ENCODE data around the gene TMEM239. TPM values are rescaled to one million over a fixed set of nuclear protein-coding genes. Genes with fewer than 3 reads are reported as not detected.

The TMEM239 gene
- total RNA-seq, 1 donor from 2014 or later, result not detected

DNA sequence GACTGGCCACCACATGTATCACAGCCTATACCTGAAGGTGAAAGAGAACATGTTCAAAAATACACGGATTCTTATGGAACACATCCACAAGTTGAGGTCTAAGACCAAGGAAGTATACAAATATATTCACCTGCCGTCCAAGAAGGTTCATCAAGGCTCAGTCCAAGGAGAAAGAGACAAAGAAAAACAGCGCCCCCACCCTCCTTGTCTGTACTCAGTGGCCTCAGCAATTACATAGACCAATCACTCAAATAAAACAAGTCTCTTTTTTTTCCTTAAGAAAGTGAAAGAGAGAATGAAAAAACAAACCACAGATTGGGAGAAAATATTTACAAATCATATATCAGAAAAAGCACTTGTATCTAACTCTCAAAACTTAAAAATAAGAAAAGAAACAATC, 35.2 kb upstream of the TMEM239 start:
- no peaks in the 10 kb centered on the region for H3K4me1 ChIP-seq (ENCODE audit: insufficient read depth, low read length)
- no peaks in the 10 kb centered on the region for H3K9me3 ChIP-seq (ENCODE audit: insufficient read depth, low read depth, low read length)
- no peak overlapping the region for H3K27ac ChIP-seq (ENCODE audit: low read depth, low read length)
- Mint-ChIP-seq H3K4me3 (ENCODE audit: unreplicated experiment) (no peak overlapping the region), H3K36me3 (ENCODE audit: low read depth, unreplicated experiment) (no peaks in the 10 kb centered on the region), H3K27ac (ENCODE audit: unreplicated experiment) (no peak overlapping the region), H3K27me3 (ENCODE audit: low read depth, unreplicated experiment) (peaks cover 29% of the 10 kb centered on the region), H3K9me3 (ENCODE audit: unreplicated experiment) (peaks cover 6% of the 10 kb centered on the region), H3K4me1 (ENCODE audit: low read depth, unreplicated experiment) (no peaks in the 10 kb centered on the region)
- FAIRE-seq (no peak), DNase-seq (ENCODE audit: low read depth) (no peak)
- no peaks in the 10 kb centered on the region for H3K79me2 ChIP-seq (ENCODE audit: insufficient read depth, low read length)
- no peaks in the 10 kb centered on the region for H4K20me1 ChIP-seq (ENCODE audit: insufficient read depth, low read length)
- H3K4me3 ChIP-seq (ENCODE audit: insufficient read depth, low read depth, low read length), result no peak overlapping the region
- peaks cover 25% of the 10 kb centered on the region for H3K27me3 ChIP-seq (ENCODE audit: insufficient read depth, low read length)
- TF ChIP-seq, protein P1, sequence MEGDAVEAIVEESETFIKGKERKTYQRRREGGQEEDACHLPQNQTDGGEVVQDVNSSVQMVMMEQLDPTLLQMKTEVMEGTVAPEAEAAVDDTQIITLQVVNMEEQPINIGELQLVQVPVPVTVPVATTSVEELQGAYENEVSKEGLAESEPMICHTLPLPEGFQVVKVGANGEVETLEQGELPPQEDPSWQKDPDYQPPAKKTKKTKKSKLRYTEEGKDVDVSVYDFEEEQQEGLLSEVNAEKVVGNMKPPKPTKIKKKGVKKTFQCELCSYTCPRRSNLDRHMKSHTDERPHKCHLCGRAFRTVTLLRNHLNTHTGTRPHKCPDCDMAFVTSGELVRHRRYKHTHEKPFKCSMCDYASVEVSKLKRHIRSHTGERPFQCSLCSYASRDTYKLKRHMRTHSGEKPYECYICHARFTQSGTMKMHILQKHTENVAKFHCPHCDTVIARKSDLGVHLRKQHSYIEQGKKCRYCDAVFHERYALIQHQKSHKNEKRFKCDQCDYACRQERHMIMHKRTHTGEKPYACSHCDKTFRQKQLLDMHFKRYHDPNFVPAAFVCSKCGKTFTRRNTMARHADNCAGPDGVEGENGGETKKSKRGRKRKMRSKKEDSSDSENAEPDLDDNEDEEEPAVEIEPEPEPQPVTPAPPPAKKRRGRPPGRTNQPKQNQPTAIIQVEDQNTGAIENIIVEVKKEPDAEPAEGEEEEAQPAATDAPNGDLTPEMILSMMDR (IDR thresholded peaks at IDR 0.05; ENCODE audit: insufficient read depth, low read depth, low read length), result no peak
- TF ChIP-seq EZH2 (IDR thresholded peaks at IDR 0.05; ENCODE audit: insufficient read depth, low read length), result no peak
- H3K4me2 ChIP-seq (ENCODE audit: low read length), result no peak overlapping the region
- no peaks in the 10 kb centered on the region for H3K36me3 ChIP-seq (ENCODE audit: insufficient read depth, low read length)
- H2AFZ ChIP-seq (ENCODE audit: low read depth, low read length), result no peak overlapping the region
- H3K9ac ChIP-seq (ENCODE audit: low read length), result no peak overlapping the region

DNA sequence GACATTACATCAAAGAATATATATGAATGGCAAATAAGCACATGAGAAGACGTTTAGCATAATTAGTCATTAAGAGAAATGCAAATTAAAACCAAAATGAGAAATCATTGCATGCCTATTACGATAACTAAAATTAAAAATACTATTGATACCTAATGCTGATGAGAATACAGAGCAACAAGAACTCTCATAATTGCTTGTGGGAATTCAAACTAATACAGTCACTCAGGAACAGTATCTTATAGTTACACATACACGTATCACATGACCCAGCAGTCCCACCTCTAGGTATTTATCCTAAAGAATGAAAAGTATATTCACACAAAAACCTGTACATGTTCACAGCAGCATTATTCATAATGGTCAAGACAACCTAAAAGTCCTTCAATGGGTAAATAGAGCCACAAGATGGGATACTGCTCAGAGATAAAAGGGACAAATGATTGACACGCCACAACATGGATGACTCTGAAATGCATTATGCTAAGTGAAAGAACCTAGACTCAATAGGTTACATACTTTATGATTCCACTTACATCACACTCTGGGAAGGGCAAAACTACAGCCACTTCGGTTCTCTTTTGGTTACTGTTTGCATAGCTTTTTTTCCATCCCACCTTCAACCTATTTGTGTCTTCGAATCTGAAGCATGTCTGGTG, 32.1 kb upstream of the TMEM239 start:
- TF ChIP-seq EZH2 (IDR thresholded peaks at IDR 0.05; ENCODE audit: insufficient read depth, low read length), result no peak
- TF ChIP-seq, protein P1 (IDR thresholded peaks at IDR 0.05; ENCODE audit: insufficient read depth, low read depth, low read length), result no peak
- no peak for FAIRE-seq

DNA sequence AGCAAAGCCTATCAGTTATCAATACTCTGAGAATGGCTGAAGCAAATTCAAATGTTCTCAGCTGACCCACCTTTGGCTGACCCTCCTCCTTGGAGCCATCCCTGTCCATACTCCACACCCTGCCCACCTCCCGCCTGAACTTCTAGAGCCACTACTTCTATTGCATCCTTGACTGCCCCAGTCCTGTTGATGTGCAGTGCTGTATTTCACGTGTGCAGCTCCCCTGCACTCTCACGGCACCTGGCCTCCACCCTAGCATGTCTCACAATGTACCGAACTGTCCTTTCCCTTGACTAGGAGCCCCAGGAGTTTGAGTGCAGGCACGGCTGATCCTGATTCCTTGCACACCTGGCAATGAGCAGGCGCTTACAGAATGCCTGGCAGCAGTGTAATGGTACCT, 22.7 kb upstream of the TMEM239 start:
- H3K4me2 ChIP-seq (ENCODE audit: low read length), result no peak overlapping the region
- no peak overlapping the region for H2AFZ ChIP-seq (ENCODE audit: low read depth, low read length)
- H3K4me3 ChIP-seq (ENCODE audit: insufficient read depth, low read depth, low read length), result no peak overlapping the region
- no peak overlapping the region for H3K9ac ChIP-seq (ENCODE audit: low read length)
- Mint-ChIP-seq H3K4me1 (ENCODE audit: low read depth, unreplicated experiment) (no peaks in the 10 kb centered on the region), H3K9me3 (ENCODE audit: unreplicated experiment) (no peaks in the 10 kb centered on the region), H3K27ac (ENCODE audit: unreplicated experiment) (no peak overlapping the region), H3K27me3 (ENCODE audit: low read depth, unreplicated experiment) (peaks cover 48% of the 10 kb centered on the region), H3K36me3 (ENCODE audit: low read depth, unreplicated experiment) (no peaks in the 10 kb centered on the region), H3K4me3 (ENCODE audit: unreplicated experiment) (no peak overlapping the region)
- no peak overlapping the region for H3K27ac ChIP-seq (ENCODE audit: low read depth, low read length)
- no peaks in the 10 kb centered on the region for H4K20me1 ChIP-seq (ENCODE audit: insufficient read depth, low read length)
- DNase-seq (ENCODE audit: low read depth) (no peak), FAIRE-seq (no peak)
- H3K27me3 ChIP-seq (ENCODE audit: insufficient read depth, low read length), result peaks cover 18% of the 10 kb centered on the region
- H3K9me3 ChIP-seq (ENCODE audit: insufficient read depth, low read depth, low read length), result no peaks in the 10 kb centered on the region
- H3K4me1 ChIP-seq (ENCODE audit: insufficient read depth, low read length), result no peaks in the 10 kb centered on the region
- no peaks in the 10 kb centered on the region for H3K36me3 ChIP-seq (ENCODE audit: insufficient read depth, low read length)
- TF ChIP-seq EZH2 (IDR thresholded peaks at IDR 0.05; ENCODE audit: insufficient read depth, low read length), result no peak
- TF ChIP-seq, protein P1 (IDR thresholded peaks at IDR 0.05; ENCODE audit: insufficient read depth, low read depth, low read length), result no peak
- no peaks in the 10 kb centered on the region for H3K79me2 ChIP-seq (ENCODE audit: insufficient read depth, low read length)

More for the DNA sequence above, 32.1 kb upstream of the TMEM239 start:
- Histone ChIP-seq H2AFZ (ENCODE audit: low read depth, low read length) (no peak overlapping the region), H3K4me1 (ENCODE audit: insufficient read depth, low read length) (no peaks in the 10 kb centered on the region), H3K27ac (ENCODE audit: low read depth, low read length) (no peak overlapping the region), H3K4me3 (ENCODE audit: insufficient read depth, low read depth, low read length) (no peak overlapping the region), H4K20me1 (ENCODE audit: insufficient read depth, low read length) (no peaks in the 10 kb centered on the region), H3K9me3 (ENCODE audit: insufficient read depth, low read depth, low read length) (no peaks in the 10 kb centered on the region), H3K9ac (ENCODE audit: low read length) (no peak overlapping the region), H3K36me3 (ENCODE audit: insufficient read depth, low read length) (no peaks in the 10 kb centered on the region), H3K27me3 (ENCODE audit: insufficient read depth, low read length) (peaks cover 25% of the 10 kb centered on the region), H3K79me2 (ENCODE audit: insufficient read depth, low read length) (no peaks in the 10 kb centered on the region), H3K4me2 (ENCODE audit: low read length) (no peak overlapping the region)
- Mint-ChIP-seq H3K4me3 (ENCODE audit: unreplicated experiment) (no peak overlapping the region), H3K4me1 (ENCODE audit: low read depth, unreplicated experiment) (no peaks in the 10 kb centered on the region), H3K36me3 (ENCODE audit: low read depth, unreplicated experiment) (no peaks in the 10 kb centered on the region), H3K27me3 (ENCODE audit: low read depth, unreplicated experiment) (peaks cover 27% of the 10 kb centered on the region), H3K9me3 (ENCODE audit: unreplicated experiment) (peaks cover 6% of the 10 kb centered on the region), H3K27ac (ENCODE audit: unreplicated experiment) (no peak overlapping the region)
- DNase-seq (ENCODE audit: low read depth), result no peak

All from astrocyte (in vitro differentiated cells and primary cell).